Neural progenitor cell (in vitro differentiated cells): ENCODE data around the gene PRELID1. TPM values are rescaled to one million over a fixed set of nuclear protein-coding genes. Genes with fewer than 3 reads are reported as not detected.

Experiments used
- DNase-seq: peaks from one replicate; pipeline ENCODE4 v3.0.0-alpha.2; 2016; ENCODE audit warnings: low spot score
- H2AFZ ChIP-seq: fragments of 200-600 bp; sonication (generic); replicated peaks from 2 replicates; pipeline ENCODE4 v1.6.1; 2016; ENCODE audit warnings: antibody characterized with exemption
- H3F3A ChIP-seq: fragments of 200-600 bp; sonication (generic); 2 replicates; pipeline ENCODE4 v1.6.1; 2016; ENCODE audit warnings: antibody characterized with exemption, low read depth
- H3K27ac ChIP-seq: fragments of 200-600 bp; sonication (generic); 2 replicates; pipeline ENCODE4 v1.5.1; 2016; ENCODE audit warnings: mild to moderate bottlenecking
- H3K27me3 ChIP-seq: fragments of 200-600 bp; sonication (generic); 2 replicates; pipeline ENCODE4 v1.6.1; 2016; ENCODE audit warnings: mild to moderate bottlenecking, moderate library complexity
- H3K36me3 ChIP-seq: fragments of 200-600 bp; sonication (generic); 2 replicates; pipeline ENCODE4 v1.5.1; 2016
- H3K4me1 ChIP-seq: fragments of 200-600 bp; sonication (generic); 2 replicates; pipeline ENCODE4 v1.6.1; 2016; ENCODE audit warnings: mixed run types
- H3K4me2 ChIP-seq: fragments of 200-600 bp; sonication (generic); 2 replicates; pipeline ENCODE4 v1.6.1; 2016
- H3K4me3 ChIP-seq: fragments of 200-600 bp; sonication (generic); 2 replicates; pipeline ENCODE4 v1.5.1; 2016
- H3K79me2 ChIP-seq: fragments of 200-600 bp; sonication (generic); 2 replicates; pipeline ENCODE4 v1.6.1; 2016; ENCODE audit warnings: low read depth
- H3K9ac ChIP-seq: fragments of 200-600 bp; sonication (generic); 2 replicates; pipeline ENCODE4 v1.6.1; 2016
- H3K9me3 ChIP-seq: fragments of 200-600 bp; sonication (generic); 2 replicates; pipeline ENCODE4 v1.5.1; 2016; ENCODE audit warnings: low read depth
- H4K20me1 ChIP-seq: fragments of 200-600 bp; sonication (generic); 2 replicates; pipeline ENCODE4 v1.6.1; 2016; ENCODE audit warnings: low read depth
- H3K27ac Mint-ChIP-seq: 3 replicates; pipeline ENCODE4 v1.8.0; 2021; ENCODE audit warnings: mixed read lengths
- H3K27me3 Mint-ChIP-seq: 2 replicates; pipeline ENCODE4 v1.8.0; 2022; ENCODE audit warnings: low read depth, mild to moderate bottlenecking, inconsistent platforms, moderate library complexity, mixed read lengths; ENCODE audit not compliant: insufficient read depth
- H3K36me3 Mint-ChIP-seq: 3 replicates; pipeline ENCODE4 v1.8.0; 2021; ENCODE audit warnings: mixed read lengths
- H3K4me1 Mint-ChIP-seq: 3 replicates; pipeline ENCODE4 v1.8.0; 2021; ENCODE audit warnings: mixed read lengths
- H3K4me3 Mint-ChIP-seq: 3 replicates; pipeline ENCODE4 v1.8.0; 2021; ENCODE audit warnings: mild to moderate bottlenecking, moderate library complexity, mixed read lengths
- H3K9me3 Mint-ChIP-seq: 3 replicates; pipeline ENCODE4 v1.8.0; 2020; ENCODE audit warnings: mixed read lengths
- CTCF ChIP-seq: fragments of 200-600 bp; sonication (generic); IDR thresholded peaks from 2 replicates; pipeline ENCODE4 v1.5.1; 2017; ENCODE audit warnings: antibody characterized with exemption, mild to moderate bottlenecking
- EZH2 ChIP-seq: fragments of 200-600 bp; sonication (generic); IDR thresholded peaks from 2 replicates; pipeline ENCODE4 v1.6.1; 2017; ENCODE audit warnings: antibody characterized with exemption, mild to moderate bottlenecking, moderate library complexity
- EZH2phosphoT487 ChIP-seq: fragments of 200-600 bp; sonication (generic); IDR thresholded peaks from 2 replicates; pipeline ENCODE4 v1.6.1; 2017; ENCODE audit warnings: antibody characterized with exemption
- total RNA-seq: library from RNA; depleted of rRNA; stranded (reverse); fragments of >200 nt; gene quantifications from 2 replicates; pipeline ENCODE4 v1.2.3, GENCODE V29; 2015; ENCODE audit warnings: low replicate concordance

Gene PRELID1
- total RNA-seq, 1 donor from 2014 or later: 133 TPM

GRCh38 chr5:177300951-177301350 is 2.6 kb upstream of the PRELID1 start:
- Histone ChIP-seq H3K4me1 (no peaks in the 10 kb centered on the region), H3F3A (peaks cover 61% of the 10 kb centered on the region), H3K9me3 (no peaks in the 10 kb centered on the region), H3K36me3 (peaks cover 3% of the 10 kb centered on the region), H4K20me1 (peaks cover 70% of the 10 kb centered on the region), H3K9ac (no peak overlapping the region), H3K4me3 (no peak overlapping the region), H3K4me2 (no peak overlapping the region), H3K27me3 (peaks cover 7% of the 10 kb centered on the region), H2AFZ (no peak overlapping the region), H3K27ac (no peak overlapping the region), H3K79me2 (peaks cover 22% of the 10 kb centered on the region)
- Mint-ChIP-seq H3K4me3 (peak overlapping the region; percentile 35), H3K27me3 (peaks cover 6% of the 10 kb centered on the region), H3K4me1 (peaks cover 27% of the 10 kb centered on the region), H3K27ac (no peak overlapping the region), H3K36me3 (peaks cover 19% of the 10 kb centered on the region), H3K9me3 (no peaks in the 10 kb centered on the region)
- no peak for DNase-seq
- TF ChIP-seq CTCF (no peak), EZH2 (no peak), EZH2phosphoT487 (no peak)

- Mint-ChIP-seq H3K4me1 (peaks cover 27% of the 10 kb centered on the region), H3K9me3 (no peaks in the 10 kb centered on the region), H3K36me3 (peaks cover 22% of the 10 kb centered on the region), H3K27ac (no peak overlapping the region), H3K4me3 (peak overlapping the region; percentile 92), H3K27me3 (peaks cover 6% of the 10 kb centered on the region)
- no peak for DNase-seq
- Histone ChIP-seq H3K4me2 (no peak overlapping the region), H4K20me1 (peaks cover 69% of the 10 kb centered on the region), H3K27ac (no peak overlapping the region), H3K4me1 (no peaks in the 10 kb centered on the region), H3K9me3 (no peaks in the 10 kb centered on the region), H3K27me3 (peaks cover 7% of the 10 kb centered on the region), H3K79me2 (peaks cover 22% of the 10 kb centered on the region), H2AFZ (no peak overlapping the region), H3F3A (peaks cover 60% of the 10 kb centered on the region), H3K4me3 (no peak overlapping the region), H3K9ac (no peak overlapping the region), H3K36me3 (peaks cover 3% of the 10 kb centered on the region)
- TF ChIP-seq EZH2phosphoT487 (no peak), CTCF (no peak), EZH2 (no peak)
Measured at GRCh38 chr5:177301503-177302165, 2.0 kb upstream of the PRELID1 start.

GRCh38 chr5:177302354-177303110 is 1.1 kb upstream of the PRELID1 start:
- peak; percentile 39 for DNase-seq
- H2AFZ ChIP-seq: no peak overlapping the region
- peak overlapping the region; percentile 88 for H3K4me2 ChIP-seq
- H3K9me3 ChIP-seq: no peaks in the 10 kb centered on the region
- Mint-ChIP-seq H3K4me1 (peaks cover 27% of the 10 kb centered on the region), H3K9me3 (no peaks in the 10 kb centered on the region), H3K36me3 (peaks cover 24% of the 10 kb centered on the region), H3K27ac (no peak overlapping the region), H3K4me3 (peak overlapping the region; percentile 92), H3K27me3 (peaks cover 2% of the 10 kb centered on the region)
- H3F3A ChIP-seq: peaks cover 58% of the 10 kb centered on the region
- no peaks in the 10 kb centered on the region for H3K36me3 ChIP-seq
- H3K27ac ChIP-seq: no peak overlapping the region
- TF ChIP-seq EZH2 (no peak), CTCF (no peak), EZH2phosphoT487 (no peak)
- peaks cover 22% of the 10 kb centered on the region for H3K79me2 ChIP-seq
- no peak overlapping the region for H3K9ac ChIP-seq
- no peaks in the 10 kb centered on the region for H3K4me1 ChIP-seq
- peaks cover 60% of the 10 kb centered on the region for H4K20me1 ChIP-seq
- H3K27me3 ChIP-seq: peaks cover 7% of the 10 kb centered on the region
- H3K4me3 ChIP-seq: peak overlapping the region; percentile 96
